Measurements from ENCODE around the gene FILIP1L.

Gene FILIP1L

DNA sequence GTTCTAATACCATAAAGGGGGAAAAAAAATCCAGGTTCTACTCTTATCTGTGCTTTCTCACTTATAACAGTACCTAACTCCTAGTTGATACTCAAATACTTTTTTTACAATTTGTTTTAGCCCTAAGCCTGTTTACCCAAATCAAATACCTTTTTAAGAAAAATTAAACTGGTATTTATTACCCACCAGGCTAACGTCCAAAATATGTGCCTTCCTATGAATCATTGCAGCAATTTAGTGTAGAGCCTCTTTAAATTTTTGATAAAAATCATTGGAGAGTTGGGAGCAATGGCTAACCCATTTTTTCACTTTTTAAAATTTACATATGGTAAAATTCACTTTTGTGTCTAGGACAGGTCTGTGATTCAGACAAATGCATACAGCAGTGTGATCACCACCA is 27.9 kb downstream of the FILIP1L start:
- no CpG with 5 or more reads among the region's 1 CpG for WGBS (ENCODE audit: insufficient coverage, insufficient read length)
- no peaks in the 10 kb centered on the region for H3K27me3 ChIP-seq (ENCODE audit: control insufficient read depth, insufficient read depth, low read length)
- peaks cover 2% of the 10 kb centered on the region; the same call in 1 of the 2 replicates for H3K4me1 ChIP-seq (ENCODE audit: control insufficient read depth, insufficient read depth, low read length)
- H3K9me3 ChIP-seq (ENCODE audit: control insufficient read depth, insufficient read depth, low read length): no peaks in the 10 kb centered on the region
- no peaks in the 10 kb centered on the region for H3K36me3 ChIP-seq (ENCODE audit: control insufficient read depth, insufficient read depth, low read length)
- H3K27ac ChIP-seq (ENCODE audit: low read length): no peak overlapping the region
- no peak overlapping the region for H3K4me3 ChIP-seq (ENCODE audit: low read length)
- DNase-seq (ENCODE audit: low read depth, low spot score): no peak

DNA sequence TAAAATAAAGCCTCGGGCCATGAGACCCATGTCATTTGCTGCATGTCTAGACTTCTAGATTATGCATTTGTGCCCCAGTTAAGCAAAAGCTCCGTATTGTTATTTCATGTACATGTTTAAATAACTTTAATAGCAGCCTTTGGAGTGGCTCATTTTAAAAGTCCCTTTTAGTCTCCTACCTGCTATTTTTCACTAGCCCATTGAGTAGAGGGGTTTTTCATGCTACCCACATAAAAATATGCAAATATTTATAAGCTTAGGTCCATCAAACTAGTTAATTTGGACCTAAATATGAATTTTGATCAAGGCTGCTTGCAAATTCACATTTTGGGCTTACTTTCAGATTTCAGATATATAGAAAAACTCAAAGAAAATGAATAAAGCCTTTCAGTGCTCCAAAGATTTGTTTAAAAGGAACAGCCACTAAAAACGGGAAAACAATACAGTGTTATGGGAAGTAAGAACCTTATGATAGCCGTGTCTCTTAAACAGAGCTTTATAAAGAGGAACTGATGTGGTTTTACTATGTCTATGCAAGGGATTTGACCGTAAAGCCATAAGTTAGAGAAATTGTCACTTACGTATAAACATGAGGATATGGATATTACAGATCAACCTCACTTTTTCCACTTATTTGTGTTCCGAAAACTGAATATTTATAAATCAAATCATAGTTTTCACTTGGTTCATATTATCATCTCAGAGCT is 30.0 kb downstream of the FILIP1L start:
- no CpG with 5 or more reads among the region's 7 CpGs for WGBS (ENCODE audit: insufficient coverage, insufficient read length)
- no peaks in the 10 kb centered on the region for H3K27me3 ChIP-seq (ENCODE audit: control insufficient read depth, insufficient read depth, low read length)
- no peak overlapping the region for H3K4me3 ChIP-seq (ENCODE audit: low read length)
- no peaks in the 10 kb centered on the region; the same call in 1 of the 2 replicates for H3K4me1 ChIP-seq (ENCODE audit: control insufficient read depth, insufficient read depth, low read length)
- no peak for DNase-seq (ENCODE audit: low read depth, low spot score)
- H3K27ac ChIP-seq (ENCODE audit: low read length): no peak overlapping the region
- no peaks in the 10 kb centered on the region for H3K36me3 ChIP-seq (ENCODE audit: control insufficient read depth, insufficient read depth, low read length)
- H3K9me3 ChIP-seq (ENCODE audit: control insufficient read depth, insufficient read depth, low read length): no peaks in the 10 kb centered on the region

DNA sequence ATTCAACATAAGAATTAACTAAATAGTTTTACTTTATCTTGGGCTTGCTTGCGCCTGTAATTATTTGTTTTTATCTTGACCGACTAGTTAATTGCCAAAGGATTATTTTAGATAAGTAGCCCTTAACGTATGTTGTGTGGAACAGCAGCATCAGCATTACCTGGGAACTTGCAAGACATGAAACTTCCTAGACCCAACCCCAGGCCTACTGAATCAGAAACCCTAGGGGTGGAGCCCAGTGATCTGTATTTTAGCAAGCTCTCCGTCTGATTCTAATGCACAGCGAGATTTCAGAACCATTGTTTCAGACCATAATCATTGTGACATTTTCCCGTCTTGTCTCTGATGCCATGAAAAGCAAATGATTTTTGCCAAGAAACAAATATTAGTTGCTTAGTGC is 31.1 kb downstream of the FILIP1L start:
- H3K4me3 ChIP-seq (ENCODE audit: low read length): no peak overlapping the region
- no peaks in the 10 kb centered on the region for H3K36me3 ChIP-seq (ENCODE audit: control insufficient read depth, insufficient read depth, low read length)

DNA sequence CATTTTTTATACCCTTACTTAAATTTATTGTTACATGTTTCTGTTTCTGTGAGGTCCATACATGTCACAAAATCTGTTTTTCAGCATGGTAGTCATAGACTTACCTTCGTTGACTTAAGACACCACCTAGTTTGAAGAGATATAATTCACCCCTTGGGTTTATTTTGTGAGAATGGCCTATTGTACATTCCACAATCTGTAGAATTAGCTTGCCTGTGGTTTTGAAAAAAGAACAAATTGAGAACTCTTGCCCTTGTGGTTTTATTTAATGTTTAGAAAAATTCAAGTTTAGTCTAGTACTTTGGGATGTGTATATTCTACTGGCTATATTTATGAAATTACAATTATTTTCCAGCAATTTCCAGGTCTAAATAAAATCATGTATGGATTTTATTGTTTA is 31.6 kb downstream of the FILIP1L start:
- Histone ChIP-seq H3K36me3 (ENCODE audit: control insufficient read depth, insufficient read depth, low read length) (no peaks in the 10 kb centered on the region), H3K4me3 (ENCODE audit: low read length) (no peak overlapping the region), H3K9me3 (ENCODE audit: control insufficient read depth, insufficient read depth, low read length) (no peaks in the 10 kb centered on the region), H3K27me3 (ENCODE audit: control insufficient read depth, insufficient read depth, low read length) (no peaks in the 10 kb centered on the region), H3K4me1 (ENCODE audit: control insufficient read depth, insufficient read depth, low read length) (no peaks in the 10 kb centered on the region; the same call in 1 of the 2 replicates), H3K27ac (ENCODE audit: low read length) (no peak overlapping the region)
- no CpG with 5 or more reads among the region's 1 CpG for WGBS (ENCODE audit: insufficient coverage, insufficient read length)
- no peak for DNase-seq (ENCODE audit: low read depth, low spot score)

More for the DNA sequence above, 31.1 kb downstream of the FILIP1L start:
- Histone ChIP-seq H3K4me1 (ENCODE audit: control insufficient read depth, insufficient read depth, low read length) (no peaks in the 10 kb centered on the region; the same call in 1 of the 2 replicates), H3K9me3 (ENCODE audit: control insufficient read depth, insufficient read depth, low read length) (no peaks in the 10 kb centered on the region), H3K27ac (ENCODE audit: low read length) (no peak overlapping the region), H3K27me3 (ENCODE audit: control insufficient read depth, insufficient read depth, low read length) (no peaks in the 10 kb centered on the region)
- no CpG with 5 or more reads among the region's 6 CpGs for WGBS (ENCODE audit: insufficient coverage, insufficient read length)
- DNase-seq (ENCODE audit: low read depth, low spot score): no peak

- no CpG with 5 or more reads among the region's 2 CpGs for WGBS (ENCODE audit: insufficient coverage, insufficient read length)
- no peaks in the 10 kb centered on the region for H3K36me3 ChIP-seq (ENCODE audit: control insufficient read depth, insufficient read depth, low read length)
- no peak for DNase-seq (ENCODE audit: low read depth, low spot score)
- H3K27ac ChIP-seq (ENCODE audit: low read length): no peak overlapping the region
- no peaks in the 10 kb centered on the region; the same call in 1 of the 2 replicates for H3K4me1 ChIP-seq (ENCODE audit: control insufficient read depth, insufficient read depth, low read length)
- no peak overlapping the region for H3K4me3 ChIP-seq (ENCODE audit: low read length)
- no peaks in the 10 kb centered on the region for H3K9me3 ChIP-seq (ENCODE audit: control insufficient read depth, insufficient read depth, low read length)
- no peaks in the 10 kb centered on the region for H3K27me3 ChIP-seq (ENCODE audit: control insufficient read depth, insufficient read depth, low read length)
These were observed 32.2 kb downstream of the FILIP1L start for GRCh38 chr3:100081986-100082692.

DNA sequence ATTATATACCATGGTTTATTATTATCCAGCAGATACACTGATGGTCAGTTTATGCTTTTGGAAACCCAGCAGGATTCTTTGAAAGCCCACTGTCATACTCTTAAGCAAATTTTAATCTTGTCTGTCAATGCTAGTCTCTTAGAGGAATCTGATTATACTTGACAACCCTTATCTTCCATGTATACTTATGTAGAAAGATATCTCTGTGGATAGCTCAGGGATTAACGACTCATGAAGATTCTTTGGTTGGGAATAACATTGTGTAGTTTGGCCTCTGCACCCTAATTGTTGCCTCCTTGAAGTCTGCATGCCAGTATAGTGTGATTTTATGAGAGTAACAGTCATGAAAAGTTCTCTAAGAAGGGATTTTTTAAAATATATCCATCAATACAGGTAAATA is 33.0 kb downstream of the FILIP1L start:
- no peaks in the 10 kb centered on the region; the same call in 1 of the 2 replicates for H3K4me1 ChIP-seq (ENCODE audit: control insufficient read depth, insufficient read depth, low read length)
- no peak for DNase-seq (ENCODE audit: low read depth, low spot score)
- WGBS (ENCODE audit: insufficient coverage, insufficient read length): no CpG with 5 or more reads among the region's 1 CpG

GRCh38 chr3:100080573-100080972 is 33.7 kb downstream of the FILIP1L start:
- Histone ChIP-seq H3K4me1 (ENCODE audit: control insufficient read depth, insufficient read depth, low read length) (no peaks in the 10 kb centered on the region; the same call in 1 of the 2 replicates), H3K27ac (ENCODE audit: low read length) (no peak overlapping the region), H3K4me3 (ENCODE audit: low read length) (no peak overlapping the region), H3K9me3 (ENCODE audit: control insufficient read depth, insufficient read depth, low read length) (no peaks in the 10 kb centered on the region), H3K36me3 (ENCODE audit: control insufficient read depth, insufficient read depth, low read length) (no peaks in the 10 kb centered on the region), H3K27me3 (ENCODE audit: control insufficient read depth, insufficient read depth, low read length) (no peaks in the 10 kb centered on the region)
- no CpG with 5 or more reads among the region's 2 CpGs for WGBS (ENCODE audit: insufficient coverage, insufficient read length)
- no peak for DNase-seq (ENCODE audit: low read depth, low spot score)

More for the DNA sequence above, 33.0 kb downstream of the FILIP1L start:
- Histone ChIP-seq H3K9me3 (ENCODE audit: control insufficient read depth, insufficient read depth, low read length) (no peaks in the 10 kb centered on the region), H3K27ac (ENCODE audit: low read length) (no peak overlapping the region), H3K4me3 (ENCODE audit: low read length) (no peak overlapping the region), H3K36me3 (ENCODE audit: control insufficient read depth, insufficient read depth, low read length) (no peaks in the 10 kb centered on the region), H3K27me3 (ENCODE audit: control insufficient read depth, insufficient read depth, low read length) (no peaks in the 10 kb centered on the region)

- Histone ChIP-seq H3K9me3 (ENCODE audit: control insufficient read depth, insufficient read depth, low read length) (no peaks in the 10 kb centered on the region), H3K27me3 (ENCODE audit: control insufficient read depth, insufficient read depth, low read length) (no peaks in the 10 kb centered on the region), H3K4me3 (ENCODE audit: low read length) (no peak overlapping the region), H3K36me3 (ENCODE audit: control insufficient read depth, insufficient read depth, low read length) (no peaks in the 10 kb centered on the region), H3K27ac (ENCODE audit: low read length) (no peak overlapping the region), H3K4me1 (ENCODE audit: control insufficient read depth, insufficient read depth, low read length) (no peaks in the 10 kb centered on the region)
- no peak for DNase-seq (ENCODE audit: low read depth, low spot score)
- WGBS (ENCODE audit: insufficient coverage, insufficient read length): no CpG with 5 or more reads among the region's 1 CpG
These were observed 35.0 kb downstream of the FILIP1L start for GRCh38 chr3:100079328-100079727.

GRCh38 chr3:100076731-100077529 is 37.4 kb downstream of the FILIP1L start:
- no peak for DNase-seq (ENCODE audit: low read depth, low spot score)
- Histone ChIP-seq H3K4me3 (ENCODE audit: low read length) (no peak overlapping the region), H3K27me3 (ENCODE audit: control insufficient read depth, insufficient read depth, low read length) (no peaks in the 10 kb centered on the region), H3K4me1 (ENCODE audit: control insufficient read depth, insufficient read depth, low read length) (no peaks in the 10 kb centered on the region), H3K36me3 (ENCODE audit: control insufficient read depth, insufficient read depth, low read length) (no peaks in the 10 kb centered on the region), H3K27ac (ENCODE audit: low read length) (no peak overlapping the region), H3K9me3 (ENCODE audit: control insufficient read depth, insufficient read depth, low read length) (no peaks in the 10 kb centered on the region)
- WGBS (ENCODE audit: insufficient coverage, insufficient read length): no CpG with 5 or more reads among the region's 7 CpGs

Data from iPS DF 6.9 (cell line).